H1 (cell line): Measurements from ENCODE around the gene SLC35B2. TPM values are rescaled to one million over a fixed set of nuclear protein-coding genes. Genes with fewer than 3 reads are reported as not detected.

ENCODE experiments used
- CTCF ChIA-PET: fragments of 300-600 bp; sonication (Branson Sonifier 250); formaldehyde crosslinking; loops from one replicate; lab custom pipeline; 2021; ENCODE audit not compliant: partially characterized antibody; lab: Charles Lee
- POLR2A ChIA-PET: fragments of 300-600 bp; sonication (Branson Sonifier 250); formaldehyde crosslinking; loops from one replicate; lab custom pipeline; 2021; ENCODE audit warnings: inconsistent platforms; ENCODE audit not compliant: partially characterized antibody; lab: Charles Lee
- DNase-seq, 2 experiments: peaks; one replicate each; pipeline versions ENCODE4 v3.0.0 to v3.0.0-alpha.2; 2010 to 2022; ENCODE audit warnings: low spot score in 2 of 2, low read depth in 1 of 2, mixed read lengths in 1 of 2
- FAIRE-seq: peaks from 2 replicates; lab custom pipeline; 2011; peaks lifted over from hg19 to GRCh38; lab: Jason Lieb, UNC
- H2AFZ ChIP-seq: 2 replicates; pipeline ENCODE4 v1.8.1; 2012; ENCODE audit warnings: low read length, inconsistent platforms
- H2AK5ac ChIP-seq: 2 replicates; pipeline ENCODE4 v1.6.1; 2013; ENCODE audit warnings: low read depth, low read length
- H2BK120ac ChIP-seq: replicated peaks from 2 replicates; pipeline ENCODE3; 2013; ENCODE audit warnings: low read depth, low read length, inconsistent platforms
- H2BK12ac ChIP-seq: 2 replicates; pipeline ENCODE4 v1.6.1; 2013; ENCODE audit warnings: low read depth, low read length
- H2BK15ac ChIP-seq: 2 replicates; pipeline ENCODE4 v1.6.1; 2013; ENCODE audit warnings: low read length
- H2BK20ac ChIP-seq: 2 replicates; pipeline ENCODE4 v1.6.1; 2013; ENCODE audit warnings: low read length
- H2BK5ac ChIP-seq: 2 replicates; pipeline ENCODE4 v1.6.1; 2013; ENCODE audit warnings: low read depth, low read length
- H3K14ac ChIP-seq: 2 replicates; pipeline ENCODE4 v1.6.1; 2013; ENCODE audit warnings: inconsistent platforms; ENCODE audit not compliant: insufficient read length
- H3K18ac ChIP-seq: 2 replicates; pipeline ENCODE4 v1.6.1; 2013; ENCODE audit warnings: low read length; ENCODE audit errors: extremely low read depth
- H3K23ac ChIP-seq: 2 replicates; pipeline ENCODE4 v1.6.1; 2013; ENCODE audit warnings: inconsistent platforms; ENCODE audit not compliant: insufficient read length
- H3K23me2 ChIP-seq: 2 replicates; pipeline ENCODE4 v1.6.1; 2013; ENCODE audit warnings: low read depth, low read length
- H3K27ac ChIP-seq: 2 replicates; pipeline ENCODE4 v1.6.1; 2011; ENCODE audit warnings: low read depth, low read length, inconsistent platforms
- H3K27me3 ChIP-seq, 4 experiments: replicated peaks in 1 of 4; 1 replicate in 1 of 4; 2 replicates in 3 of 4; pipeline versions ENCODE4 v1.6.1 to v1.8.1; 2011 to 2013; ENCODE audit warnings: low read length in 3 of 4, mild to moderate bottlenecking in 3 of 4, inconsistent platforms in 2 of 4, mixed read lengths in 2 of 4, moderate library complexity in 1 of 4; ENCODE audit not compliant: control insufficient read depth in 3 of 4, insufficient read depth in 3 of 4; ENCODE audit errors: extremely low read depth in 1 of 4
- H3K36me3 ChIP-seq, 4 experiments: 2 replicates each; pipeline versions ENCODE4 v1.6.1 to v1.8.1; 2011 to 2013; ENCODE audit warnings: mild to moderate bottlenecking in 4 of 4, low read length in 3 of 4, moderate library complexity in 2 of 4, control low read depth in 1 of 4, inconsistent platforms in 1 of 4; ENCODE audit not compliant: insufficient read depth in 4 of 4, control insufficient read depth in 2 of 4
- H3K4ac ChIP-seq: replicated peaks from 2 replicates; pipeline ENCODE3; 2013; ENCODE audit warnings: low read length, low read depth, mixed read lengths, inconsistent platforms; ENCODE audit not compliant: insufficient read length
- H3K4me1 ChIP-seq, 4 experiments: replicated peaks in 1 of 4; 1 replicate in 1 of 4; 2 replicates in 3 of 4; pipeline versions ENCODE4 v1.6.1 to v1.8.1; 2011 to 2013; ENCODE audit warnings: low read length in 3 of 4, inconsistent platforms in 2 of 4, mixed read lengths in 1 of 4; ENCODE audit not compliant: insufficient read depth in 4 of 4, control insufficient read depth in 3 of 4
- H3K4me2 ChIP-seq, 2 experiments: 2 replicates each; pipeline versions ENCODE4 v1.6.1 to v1.8.1; 2011 to 2013; ENCODE audit warnings: low read depth in 2 of 2, low read length in 2 of 2, control low read depth in 1 of 2, inconsistent platforms in 1 of 2, mild to moderate bottlenecking in 1 of 2; ENCODE audit not compliant: insufficient read depth in 1 of 2
- H3K4me3 ChIP-seq, 4 experiments: fragments of 200-600, 300-600 bp in 1 of 4; sonication (generic), shearing (Covaris generic), sonication (Bioruptor Twin) in 1 of 4; 2 replicates each; pipeline versions ENCODE4 v1.5.1 to v1.8.1; 2011 to 2016; ENCODE audit warnings: low read length in 4 of 4, low read depth in 3 of 4, control low read depth in 2 of 4, inconsistent platforms in 2 of 4, mild to moderate bottlenecking in 2 of 4, mixed read lengths in 1 of 4, moderate library complexity in 1 of 4; ENCODE audit not compliant: insufficient read depth in 2 of 4; ENCODE audit errors: extremely low read depth in 1 of 4
- H3K56ac ChIP-seq: replicated peaks from 2 replicates; pipeline ENCODE3; 2013; ENCODE audit warnings: low read depth, mild to moderate bottlenecking, mixed read lengths, low read length, inconsistent platforms; ENCODE audit not compliant: insufficient read length
- H3K79me1 ChIP-seq: 2 replicates; pipeline ENCODE4 v1.6.1; 2013; ENCODE audit warnings: low read depth, low read length, control low read depth
- H3K79me2 ChIP-seq, 2 experiments: 2 replicates each; pipeline versions ENCODE4 v1.6.1 to v1.8.1; 2012 to 2013; ENCODE audit warnings: low read length in 2 of 2, mild to moderate bottlenecking in 2 of 2, inconsistent platforms in 1 of 2; ENCODE audit not compliant: insufficient read depth in 2 of 2, control insufficient read depth in 1 of 2
- H3K9ac ChIP-seq, 4 experiments: replicated peaks in 1 of 4; 1 replicate in 1 of 4; 2 replicates in 3 of 4; pipeline versions ENCODE4 v1.6.1 to v1.8.1; 2011 to 2013; ENCODE audit warnings: low read depth in 3 of 4, low read length in 3 of 4, control low read depth in 2 of 4, mild to moderate bottlenecking in 2 of 4, moderate library complexity in 2 of 4, inconsistent platforms in 1 of 4; ENCODE audit errors: extremely low read depth in 1 of 4
- H3K9me3 ChIP-seq, 2 experiments: 2 replicates each; pipeline versions ENCODE4 v1.6.1 to v1.8.1; 2012 to 2013; ENCODE audit warnings: mild to moderate bottlenecking in 2 of 2, moderate library complexity in 2 of 2, control low read depth in 1 of 2, inconsistent platforms in 1 of 2, low read depth in 1 of 2, low read length in 1 of 2, mixed read lengths in 1 of 2; ENCODE audit not compliant: insufficient read depth in 2 of 2
- H4K20me1 ChIP-seq, 2 experiments: replicated peaks in 1 of 2; 2 replicates each; pipeline versions ENCODE3 to v1.8.1; 2011 to 2013; ENCODE audit warnings: inconsistent platforms in 2 of 2, low read length in 2 of 2, mild to moderate bottlenecking in 1 of 2; ENCODE audit not compliant: insufficient read depth in 2 of 2, control insufficient read depth in 1 of 2
- H4K5ac ChIP-seq: 2 replicates; pipeline ENCODE4 v1.6.1; 2013; ENCODE audit warnings: low read length, low read depth, mixed read lengths, inconsistent platforms; ENCODE audit not compliant: insufficient read length
- H4K8ac ChIP-seq: 2 replicates; pipeline ENCODE4 v1.8.0; 2013; ENCODE audit warnings: mild to moderate bottlenecking, moderate library complexity, low read length, inconsistent platforms; ENCODE audit not compliant: insufficient read depth; ENCODE audit errors: extremely low read depth
- H4K91ac ChIP-seq: replicated peaks from 2 replicates; pipeline ENCODE3; 2013; ENCODE audit warnings: low read length, mixed read lengths, inconsistent platforms; ENCODE audit not compliant: insufficient read length
- BCL11A ChIP-seq, 2 experiments: IDR thresholded peaks; one replicate each; pipeline ENCODE4 v1.6.1; 2011; ENCODE audit warnings: low read depth in 2 of 2, low read length in 2 of 2, mild to moderate bottlenecking in 2 of 2
- CEBPB ChIP-seq: IDR thresholded peaks from 2 replicates; pipeline ENCODE4 v1.6.1; 2012; ENCODE audit warnings: low read depth, low read length
- CREB1 ChIP-seq: IDR thresholded peaks from 2 replicates; pipeline ENCODE4 v1.6.1; 2012; ENCODE audit warnings: inconsistent platforms
- GABPA ChIP-seq: IDR thresholded peaks from 2 replicates; pipeline ENCODE4 v1.6.1; 2011; ENCODE audit warnings: mild to moderate bottlenecking, low read length, moderate library complexity, borderline replicate concordance; ENCODE audit not compliant: insufficient read depth
- HDAC6 ChIP-seq: IDR thresholded peaks from one replicate; pipeline ENCODE4 v1.7.1; 2012; ENCODE audit warnings: low read depth, mild to moderate bottlenecking, inconsistent platforms, low read length, moderate library complexity
- JUND ChIP-seq: IDR thresholded peaks from 2 replicates; pipeline ENCODE4 v1.6.1; 2011; ENCODE audit warnings: mild to moderate bottlenecking, improper control_type of control experiment, low read length
- POLR2AphosphoS5 ChIP-seq: IDR thresholded peaks from 2 replicates; pipeline ENCODE4 v1.6.1; 2011; ENCODE audit warnings: low read depth, low read length
- RNF2 ChIP-seq: fragments of 200-900, 300-1000 bp; sonication (generic); IDR thresholded peaks from 2 replicates; pipeline ENCODE4 v1.7.1; 2016; ENCODE audit warnings: borderline replicate concordance, low read depth, mild to moderate bottlenecking, antibody characterized with exemption, low read length; ENCODE audit not compliant: poor library complexity, severe bottlenecking; ENCODE audit errors: missing control alignments
- RXRA ChIP-seq: IDR thresholded peaks from 2 replicates; pipeline ENCODE4 v1.6.1; 2011; ENCODE audit warnings: low read depth, mild to moderate bottlenecking, low read length, moderate library complexity; ENCODE audit not compliant: insufficient read depth
- SAP30 ChIP-seq: fragments of 300-600 bp; sonication (generic); IDR thresholded peaks from 2 replicates; pipeline ENCODE4 v1.7.1; 2012; ENCODE audit warnings: low read length, moderate library complexity, mild to moderate bottlenecking, inconsistent platforms; ENCODE audit not compliant: insufficient read depth, insufficient replicate concordance
- SIX5 ChIP-seq: IDR thresholded peaks from 2 replicates; pipeline ENCODE4 v1.6.1; 2011; ENCODE audit warnings: mild to moderate bottlenecking, low read depth, low read length
- TAF1 ChIP-seq: IDR thresholded peaks from 2 replicates; pipeline ENCODE4 v1.6.1; 2011; ENCODE audit warnings: mild to moderate bottlenecking, low read depth, low read length
- TBP ChIP-seq: IDR thresholded peaks from 2 replicates; pipeline ENCODE4 v1.6.1; 2011; ENCODE audit warnings: low read depth, low read length, improper control_type of control experiment
- ZNF274 ChIP-seq: IDR thresholded peaks from 2 replicates; pipeline ENCODE4 v1.7.0; 2012; ENCODE audit warnings: low read length, borderline replicate concordance; ENCODE audit errors: extremely low read depth
- WGBS, 2 experiments: shearing (Covaris generic) in 1 of 2; methylation state at CpG; one replicate each; pipeline versions ENCODE4 v1.1.6 to v1.1.7; 2013 to 2015; ENCODE audit warnings: low lambda C conversion rate in 2 of 2, mixed read lengths in 2 of 2, inconsistent platforms in 1 of 2, low coverage in 1 of 2, missing lambda C conversion rate in 1 of 2; ENCODE audit not compliant: insufficient replicate concordance in 2 of 2, insufficient coverage in 1 of 2, insufficient read length in 1 of 2; ENCODE audit errors: extremely low coverage in 1 of 2, missing lambda C conversion rate in 1 of 2; 5-methylcytosine and 5-hydroxymethylcytosine counted together
- polyA plus RNA-seq, 7 experiments: library from polyadenylated mRNA; depleted of rRNA in 3 of 7; stranded (reverse) in 5 of 7; unstranded in 2 of 7; fragments of >200 nt in 5 of 7; fragments of 200-250 nt in 2 of 7; gene quantifications; 1 replicate in 5 of 7; 2 replicates in 1 of 7; 4 replicates in 1 of 7; pipeline versions ENCODE4 v1.2.1 to v1.2.3, GENCODE V29; 2011 to 2013; ENCODE audit warnings: missing spikeins in 2 of 7, mixed read lengths in 2 of 7
- total RNA-seq: library from RNA; stranded (reverse); fragmentation: NEBNext Ultra II Directional; extraction: Animal tissue kit (Norgen Biotek cat#: 25700); gene quantifications from 2 replicates; pipeline ENCODE4 v1.2.1, GENCODE V29; 2021

SLC35B2 gene
- total and polyA plus RNA-seq, 2 of the 8 experiments (the other 6 are each of a cell fraction or from before 2014, with no cell fraction given), result 29.5 to 65.0 TPM

DNA sequence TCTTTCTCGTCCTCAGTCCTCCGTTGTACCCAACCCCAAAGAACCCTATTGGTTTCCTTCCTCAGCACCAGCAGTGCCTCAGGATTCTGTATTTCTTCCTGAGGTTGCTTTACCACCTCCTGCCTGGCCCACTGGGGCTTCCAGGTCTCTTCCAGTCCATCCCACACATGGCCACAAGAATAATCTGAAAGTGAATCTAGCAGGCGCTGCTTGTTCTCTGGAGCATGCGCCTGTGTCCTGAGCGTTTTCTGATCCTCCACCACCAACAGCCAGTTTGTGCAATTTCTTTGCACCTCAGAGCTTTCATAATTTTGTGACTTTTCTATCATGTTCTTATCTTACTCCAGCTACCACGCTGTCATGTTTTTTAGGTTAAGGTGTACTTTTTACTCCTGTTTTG lies 22.1 kb downstream of the SLC35B2 start:
- H3K14ac ChIP-seq, result no peak overlapping the region
- peaks cover 27 to 41% (median 38%) of the 10 kb centered on the region in 4 experiments for H3K36me3 ChIP-seq
- H2BK120ac ChIP-seq, result no peak overlapping the region
- H3K79me2 ChIP-seq, result no peaks in the 10 kb centered on the region
- no peak overlapping the region for H2BK20ac ChIP-seq
- no peak overlapping the region for H2AFZ ChIP-seq
- 97% methylated on average over 6 of the region's 6 CpGs; no CpG with 5 or more reads in 1 of the 2 experiments for WGBS, 2 experiments
- no peak overlapping the region; the same call in 1 of the 2 replicates for H4K8ac ChIP-seq
- H3K23ac ChIP-seq, result no peak overlapping the region
- no peak overlapping the region for H3K18ac ChIP-seq
- H2BK5ac ChIP-seq, result no peak overlapping the region
- H3K23me2 ChIP-seq, result peaks cover 4% of the 10 kb centered on the region; the same call in 1 of the 2 replicates
- ChIA-PET POLR2A (interaction anchor here (0.9 to 21.0 kb wide), 15 partner anchors 10 to 73 kb away, joined by 3 to 581 read pairs (median 5); partner anchors contain the start of genes HSP90AB1, MYMX, SLC29A1 and SLC35B2), CTCF (interaction anchor here (0.7 to 19.4 kb wide), 45 partner anchors 10 to 1004 kb away, joined by 3 to 287 read pairs (median 6); partner anchors contain the start of genes CAPN11, HSP90AB1, MRPS18A and MYMX)
- no peak overlapping the region for H2BK12ac ChIP-seq
- no peak overlapping the region for H3K4ac ChIP-seq
- peaks cover 4 to 15% (median 9%) of the 10 kb centered on the region in 4 experiments; a peak in 6 of 7 replicates for H3K4me1 ChIP-seq
- H4K20me1 ChIP-seq, result peaks cover 6 to 7% of the 10 kb centered on the region in 2 experiments
- H4K91ac ChIP-seq, result no peak overlapping the region
- DNase-seq (no peak), FAIRE-seq (no peak)
- no peak overlapping the region for H3K56ac ChIP-seq
- no peak overlapping the region for H3K27ac ChIP-seq
- no peak overlapping the region for H3K9ac ChIP-seq
- H3K9me3 ChIP-seq, result no peaks in the 10 kb centered on the region
- H2BK15ac ChIP-seq, result no peak overlapping the region
- H3K27me3 ChIP-seq, result no peaks in the 10 kb centered on the region; a peak in 1 of 7 replicates
- no peak overlapping the region for H4K5ac ChIP-seq
- H3K4me3 ChIP-seq, result no peak overlapping the region
- peaks cover 3% of the 10 kb centered on the region; the same call in 1 of the 2 replicates for H3K79me1 ChIP-seq
- H3K4me2 ChIP-seq, result no peak overlapping the region
- H2AK5ac ChIP-seq, result no peak overlapping the region
- no peak for TF ChIP-seq RNF2
- TF ChIP-seq POLR2AphosphoS5, result no peak
- no peak for TF ChIP-seq TBP
- no peak for TF ChIP-seq HDAC6
- no peak for TF ChIP-seq GABPA
- no peak for TF ChIP-seq TAF1
- TF ChIP-seq RXRA, result no peak
- no peak for TF ChIP-seq SIX5
- no peak for TF ChIP-seq JUND
- no peak for TF ChIP-seq BCL11A (IDR thresholded peaks at IDR 0.05; ENCODE audit: low read depth in 2 of 2, low read length in 2 of 2)
- no peak for TF ChIP-seq ZNF274
- no peak for TF ChIP-seq CEBPB
- TF ChIP-seq SAP30, result no peak
- TF ChIP-seq CREB1, result no peak
